D341Med (cell line): ENCODE results near the gene CPEB3.
"Not testable (repeated sequence)": the region's sequence is repeated elsewhere in the genome, so short reads cannot be mapped to it uniquely, and the experiment has no call there.

Experiments used
- DNase-seq: peaks from one replicate; pipeline ENCODE4 v3.0.0; 2012; ENCODE audit warnings: low spot score

Gene CPEB3

DNA sequence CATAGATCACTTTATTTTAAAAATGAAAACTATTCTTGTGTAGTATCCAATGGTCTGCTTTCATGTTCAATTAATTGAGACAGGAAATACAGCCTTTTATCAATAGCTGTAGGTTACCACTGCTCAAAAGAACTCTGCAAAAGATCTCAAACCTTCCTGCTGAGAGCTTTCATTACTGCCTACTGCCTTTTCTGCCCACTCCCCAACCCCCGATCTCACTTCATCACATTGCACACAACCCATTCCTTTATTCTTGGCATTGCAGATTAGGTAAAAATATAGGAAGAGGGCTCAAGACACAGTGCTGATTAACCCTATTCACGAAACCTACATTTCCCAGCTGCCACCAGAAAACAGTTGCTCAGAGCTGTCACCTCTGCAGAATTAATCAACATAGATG, 195.9 kb downstream of the CPEB3 start:
- no peak for DNase-seq

- DNase-seq = no peak
Measured at GRCh38 chr10:92091965-92092364, 198.9 kb downstream of the CPEB3 start.

- DNase-seq = peak; percentile 69
Measured at GRCh38 chr10:92087750-92088395, 203.0 kb downstream of the CPEB3 start.

DNA sequence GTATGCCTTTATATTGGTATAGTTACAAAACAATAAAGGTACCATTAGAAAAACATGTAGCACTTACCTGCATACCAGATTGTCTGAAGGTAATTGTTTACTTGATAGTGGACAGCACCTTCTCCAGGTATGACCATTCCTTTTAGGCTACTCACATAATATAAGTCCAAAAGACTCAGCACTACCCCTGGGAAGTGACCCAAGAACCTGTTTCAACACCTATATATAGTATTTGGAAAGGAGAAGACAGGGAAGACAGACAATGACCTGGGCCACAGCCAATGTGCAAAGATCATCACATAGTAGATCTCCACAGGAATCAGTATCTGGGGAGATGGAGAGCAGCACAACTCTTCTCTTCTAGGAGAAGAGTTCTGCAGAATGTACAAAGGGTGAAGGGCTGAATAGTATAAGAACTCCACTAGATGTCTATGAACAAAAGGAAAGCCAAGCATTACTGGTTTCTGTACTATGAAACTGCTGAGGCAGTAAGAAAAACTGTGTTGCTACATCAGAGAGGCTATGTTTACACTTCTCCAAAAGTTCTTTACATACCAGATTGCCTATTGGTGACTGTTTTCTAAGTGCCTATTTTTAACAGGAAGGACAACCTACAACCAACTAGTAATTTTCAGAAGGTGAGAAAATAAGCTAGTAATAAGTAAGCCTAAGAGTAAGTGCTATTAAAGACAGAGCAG, 208.1 kb downstream of the CPEB3 start:
- DNase-seq = no peak

DNA sequence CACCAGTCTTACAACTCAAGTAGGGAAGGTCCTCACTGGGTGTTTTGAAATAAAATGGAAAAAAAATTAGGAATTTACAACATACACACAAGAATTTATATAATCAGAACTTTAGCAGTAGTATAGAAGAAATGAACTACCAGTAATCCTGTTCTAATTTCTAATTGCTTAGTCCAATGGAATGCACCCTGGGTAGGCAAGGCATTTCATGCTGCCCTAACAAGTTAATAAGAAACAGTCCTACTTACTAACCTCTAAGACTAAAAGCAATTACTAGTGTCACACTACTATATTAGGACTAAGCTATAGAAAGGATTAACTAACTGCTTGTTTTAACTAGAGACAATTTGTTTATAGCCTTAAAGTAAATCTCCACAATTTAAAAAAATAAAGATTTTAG, 209.2 kb downstream of the CPEB3 start:
- DNase-seq = no peak

GRCh38 chr10:92080244-92080643, 210.6 kb downstream of the CPEB3 start:
- no peak for DNase-seq

DNA sequence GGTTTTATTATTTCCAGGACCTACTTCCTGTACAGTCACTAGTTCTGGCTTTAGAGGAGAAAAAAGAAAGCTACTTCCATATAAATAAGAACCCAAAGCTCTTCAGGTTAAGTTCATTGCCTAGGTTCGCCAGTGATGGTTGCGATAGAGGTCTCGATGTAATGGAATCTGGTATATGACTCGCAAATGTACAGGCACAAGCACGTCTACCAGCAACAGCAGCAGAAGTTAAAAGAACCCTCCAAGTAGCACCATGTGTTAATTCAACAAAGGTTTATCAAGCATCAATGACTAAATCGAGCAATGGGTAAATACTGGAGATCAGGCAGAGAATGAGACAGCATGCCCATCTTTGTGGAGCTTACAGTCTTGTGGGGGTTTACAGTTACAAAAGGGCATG, 211.9 kb downstream of the CPEB3 start:
- DNase-seq = no peak

- no peak for DNase-seq
Measured at GRCh38 chr10:92076722-92077121, 214.2 kb downstream of the CPEB3 start.

DNA sequence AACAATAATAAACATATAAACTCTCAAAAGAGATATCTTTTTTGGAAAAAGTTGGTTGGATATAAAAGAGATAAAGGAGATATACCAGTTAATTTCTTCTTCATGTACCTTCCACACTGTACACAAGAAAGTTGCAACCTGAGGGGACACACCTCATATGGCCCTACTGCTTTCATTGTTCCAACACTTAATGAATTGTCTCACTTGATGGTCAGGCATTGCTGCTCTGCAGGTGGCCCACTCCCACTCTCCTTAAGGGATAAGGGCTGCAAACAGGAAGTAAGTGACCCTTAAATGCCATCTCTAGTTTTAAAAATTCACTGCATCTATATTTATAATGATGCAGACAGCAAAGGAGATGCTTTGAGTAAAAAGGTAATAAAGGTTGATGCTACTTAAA, 215.0 kb downstream of the CPEB3 start:
- no peak for DNase-seq

DNA sequence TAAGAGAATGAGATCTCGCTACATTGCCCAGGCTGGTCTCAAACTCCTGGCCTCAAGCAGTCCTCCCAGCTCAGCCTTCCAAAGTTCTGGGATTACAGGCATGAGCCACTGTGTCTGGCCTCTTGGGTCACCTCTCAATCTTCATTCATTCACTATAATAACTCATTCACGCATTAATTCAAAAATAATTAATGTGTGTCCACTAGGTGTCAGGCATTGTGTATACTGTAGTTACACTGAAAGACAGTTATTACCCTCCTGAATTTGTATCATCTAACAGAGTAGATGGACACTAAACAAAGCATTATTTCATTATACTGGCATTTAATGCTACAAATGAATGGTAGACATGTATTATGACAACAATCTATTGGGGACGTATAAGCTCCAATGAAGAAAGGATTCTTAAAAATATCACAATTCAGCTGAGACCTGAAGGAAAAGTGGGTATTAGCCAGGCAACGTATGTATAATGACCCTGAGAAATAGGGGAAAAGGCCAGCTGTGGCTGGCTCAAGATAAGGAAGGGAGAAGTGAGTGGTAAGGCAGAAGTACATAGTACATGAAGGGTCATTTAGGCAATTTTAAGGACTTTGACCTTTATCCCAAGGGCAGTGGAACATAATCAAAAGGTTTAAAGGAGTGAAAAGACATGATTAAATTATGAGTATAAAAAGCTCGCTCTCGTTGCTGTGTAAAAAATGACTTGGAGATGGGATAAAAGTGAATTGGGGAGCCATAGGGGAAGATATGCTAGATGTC, 216.6 kb downstream of the CPEB3 start:
- DNase-seq = no peak

- DNase-seq = no peak
Measured at GRCh38 chr10:92068900-92069299, 222.0 kb downstream of the CPEB3 start.

GRCh38 chr10:92066386-92066785, 224.5 kb downstream of the CPEB3 start:
- no peak for DNase-seq

DNA sequence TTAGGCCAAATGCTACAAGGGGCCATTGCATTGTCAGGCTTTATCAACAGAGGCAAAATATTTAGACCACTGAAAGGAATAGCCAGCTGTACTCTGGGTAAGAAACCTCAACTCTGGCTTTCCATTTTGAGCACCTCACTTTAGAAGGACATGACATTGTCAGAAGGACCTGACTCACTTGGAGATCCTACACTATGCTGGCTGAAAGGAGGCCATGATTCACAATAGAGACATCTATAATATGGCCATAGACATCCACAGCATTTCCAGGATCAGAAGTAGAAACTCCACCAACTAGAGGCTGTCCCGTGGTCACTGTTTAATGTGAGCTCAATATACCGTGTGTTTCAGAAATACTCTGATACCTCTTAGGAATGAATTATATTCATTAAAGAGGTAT, 226.4 kb downstream of the CPEB3 start:
- DNase-seq = no peak

GRCh38 chr10:92062273-92062672, 228.6 kb downstream of the CPEB3 start:
- DNase-seq = no peak

GRCh38 chr10:92054807-92055206, 236.1 kb downstream of the CPEB3 start:
- no peak for DNase-seq

GRCh38 chr10:92052741-92053140, 238.1 kb downstream of the CPEB3 start:
- no peak for DNase-seq

- no peak for DNase-seq
Measured at GRCh38 chr10:92052088-92052487, 238.8 kb downstream of the CPEB3 start.

DNA sequence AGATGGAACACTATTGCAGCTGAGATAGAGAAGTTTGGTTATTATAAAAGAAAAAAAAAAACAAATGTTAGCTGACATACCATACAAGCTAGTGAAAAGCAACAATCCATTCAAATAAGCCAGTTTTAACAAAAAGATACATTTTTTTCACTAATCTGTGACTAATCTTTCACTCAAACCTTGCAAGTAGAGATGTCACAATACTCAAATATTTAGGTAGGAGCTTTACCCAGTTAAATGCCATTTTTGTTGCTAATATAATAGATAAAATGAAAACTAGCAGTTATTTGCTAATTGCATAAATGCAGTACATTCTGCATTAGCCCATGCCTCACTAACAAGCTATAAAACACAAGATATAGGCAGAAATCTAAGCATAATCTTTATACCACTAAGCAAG, 243.7 kb downstream of the CPEB3 start:
- DNase-seq = no peak

DNA sequence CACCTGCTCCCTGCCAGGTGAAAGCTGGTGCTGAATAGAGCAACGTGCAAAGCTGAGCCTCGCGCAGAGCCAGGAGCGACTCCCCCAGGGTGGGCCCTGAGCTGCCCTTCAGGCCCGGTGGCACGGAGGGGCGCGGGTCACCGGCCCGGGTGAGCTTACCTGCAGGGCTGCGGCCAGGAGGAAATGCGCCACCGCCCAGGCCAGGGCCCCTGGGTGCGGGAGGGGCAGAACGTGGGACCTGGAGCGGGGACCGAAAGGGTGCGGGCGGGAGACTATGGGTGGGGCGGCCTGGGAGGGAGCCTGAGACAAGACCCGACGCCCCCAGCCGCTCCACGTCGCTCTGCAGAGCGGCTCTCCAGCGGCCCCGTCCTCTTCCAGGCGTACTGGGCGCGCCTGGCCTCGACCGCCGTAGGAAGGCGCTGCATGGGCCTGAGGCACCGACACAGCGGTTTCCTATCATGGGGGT, 245.2 kb downstream of the CPEB3 start:
- DNase-seq = no peak

GRCh38 chr10:92042541-92042940, 248.3 kb downstream of the CPEB3 start:
- no peak for DNase-seq

GRCh38 chr10:92038949-92039348, 251.9 kb downstream of the CPEB3 start:
- no peak for DNase-seq

DNA sequence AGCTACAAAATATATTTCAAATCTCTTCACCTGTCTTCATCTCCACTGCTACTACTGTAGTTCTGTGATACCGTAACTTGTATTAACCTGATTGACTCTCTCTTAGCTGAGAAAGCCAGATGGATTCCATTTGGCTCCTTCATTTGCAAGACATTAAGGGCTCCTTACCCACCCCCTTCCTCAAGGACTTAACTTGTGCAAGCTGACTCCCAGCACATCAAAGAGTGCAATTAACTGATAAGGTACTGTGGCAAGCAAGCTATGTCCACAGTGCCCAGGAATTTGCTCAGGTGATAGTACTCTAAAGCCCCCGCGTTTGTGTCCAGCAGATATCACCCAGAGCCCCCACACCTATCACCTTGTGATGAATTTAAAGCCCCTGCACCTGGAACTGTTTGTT, 257.8 kb downstream of the CPEB3 start:
- not testable (repeated sequence) for DNase-seq

GRCh38 chr10:92031580-92031979, 259.3 kb downstream of the CPEB3 start:
- DNase-seq = no peak
